NCI-H1048 (cell line): ENCODE data around the gene LYPD1.

Source experiments
- DNase-seq: peaks from one replicate; lab custom pipeline; 2025; lab: John Stamatoyannopoulos, UW

LYPD1 gene

GRCh38 chr2:132595186-132595585, 74.8 kb downstream of the LYPD1 start:
- no peak for DNase-seq
